GM23338 (cell line): ENCODE results near the gene LILRA5. TPM values are rescaled to one million over a fixed set of nuclear protein-coding genes. Genes with fewer than 3 reads are reported as not detected.
"Not testable (repeated sequence)": the region's sequence is repeated elsewhere in the genome, so short reads cannot be mapped to it uniquely, and the experiment has no call there.

ENCODE experiments used
- ATAC-seq: fragments of 200-7000 bp; cut with Tn5 transposase; 3 replicates; pipeline ENCODE4 v1.9.1; 2020
- DNase-seq: peaks from one replicate; pipeline ENCODE4 v3.0.0-alpha.2; 2015; ENCODE audit warnings: low spot score
- H2AFZ ChIP-seq: fragments of 200-600 bp; sonication (generic); 2 replicates; pipeline ENCODE4 v1.8.0; 2016; ENCODE audit warnings: antibody characterized with exemption, mild to moderate bottlenecking, moderate library complexity
- H3F3A ChIP-seq: fragments of 200-600 bp; sonication (generic); replicated peaks from 2 replicates; pipeline ENCODE4 v1.8.0; 2017; ENCODE audit warnings: antibody characterized with exemption, mixed run types, low read depth
- H3K27ac ChIP-seq: fragments of 200-600 bp; sonication (generic); 2 replicates; pipeline ENCODE4 v1.6.1; 2016; ENCODE audit warnings: low read depth
- H3K27me3 ChIP-seq: fragments of 200-600 bp; sonication (generic); 2 replicates; pipeline ENCODE4 v1.8.0; 2016; ENCODE audit warnings: mild to moderate bottlenecking, mixed run types, moderate library complexity; ENCODE audit not compliant: insufficient read depth
- H3K36me3 ChIP-seq: fragments of 200-600 bp; sonication (generic); 2 replicates; pipeline ENCODE4 v1.8.0; 2016; ENCODE audit warnings: mild to moderate bottlenecking; ENCODE audit not compliant: insufficient read depth
- H3K4me1 ChIP-seq: fragments of 200-600 bp; sonication (generic); 2 replicates; pipeline ENCODE4 v1.8.0; 2016; ENCODE audit warnings: mild to moderate bottlenecking, moderate library complexity; ENCODE audit not compliant: insufficient read depth
- H3K4me2 ChIP-seq: fragments of 200-600 bp; sonication (generic); 2 replicates; pipeline ENCODE4 v1.7.1; 2017; ENCODE audit warnings: mixed run types
- H3K4me3 ChIP-seq: fragments of 200-600 bp; sonication (generic); 2 replicates; pipeline ENCODE4 v1.6.1; 2016; ENCODE audit warnings: mixed run types
- H3K79me2 ChIP-seq: fragments of 200-600 bp; sonication (generic); replicated peaks from 2 replicates; pipeline ENCODE4 v1.8.0; 2017; ENCODE audit warnings: mild to moderate bottlenecking; ENCODE audit not compliant: insufficient read depth
- H3K9me2 ChIP-seq: fragments of 200-600 bp; sonication (generic); 2 replicates; pipeline ENCODE4 v1.8.0; 2017; ENCODE audit not compliant: insufficient read depth
- H4K20me1 ChIP-seq: fragments of 200-600 bp; sonication (generic); replicated peaks from 2 replicates; pipeline ENCODE4 v1.8.0; 2017; ENCODE audit warnings: mild to moderate bottlenecking; ENCODE audit not compliant: insufficient read depth
- H3K27ac Mint-ChIP-seq: 2 replicates; pipeline ENCODE4 v1.8.0; 2020; ENCODE audit warnings: inconsistent platforms, mild to moderate bottlenecking, moderate library complexity, mixed read lengths
- H3K27me3 Mint-ChIP-seq: 3 replicates; pipeline ENCODE4 v1.8.0; 2022; ENCODE audit warnings: low read depth, mild to moderate bottlenecking, moderate library complexity, mixed read lengths, inconsistent platforms; ENCODE audit not compliant: insufficient read depth, poor library complexity
- H3K36me3 Mint-ChIP-seq: 3 replicates; pipeline ENCODE4 v1.8.0; 2021; ENCODE audit warnings: low read depth, mild to moderate bottlenecking, inconsistent platforms, moderate library complexity, mixed read lengths
- H3K4me1 Mint-ChIP-seq: 3 replicates; pipeline ENCODE4 v1.8.0; 2020; ENCODE audit warnings: mild to moderate bottlenecking, inconsistent platforms, mixed read lengths
- H3K4me3 Mint-ChIP-seq: 3 replicates; pipeline ENCODE4 v1.8.0; 2021; ENCODE audit warnings: moderate library complexity, mild to moderate bottlenecking, inconsistent platforms, mixed read lengths
- H3K9me3 Mint-ChIP-seq: 3 replicates; pipeline ENCODE4 v1.8.0; 2020; ENCODE audit warnings: moderate library complexity, mild to moderate bottlenecking, inconsistent platforms, mixed read lengths
- JUNB ChIP-seq: IDR thresholded peaks from one replicate; pipeline ENCODE4 v1.6.1; 2016; ENCODE audit warnings: antibody characterized with exemption; ENCODE audit not compliant: unreplicated experiment
- POLR2AphosphoS5 ChIP-seq: IDR thresholded peaks from 2 replicates; pipeline ENCODE4 v1.6.1; 2016; ENCODE audit warnings: antibody characterized with exemption, low read depth
- polyA plus RNA-seq: library from polyadenylated mRNA; unstranded; fragments of >200 nt; fragmentation: Nextera tagmentation; extraction: Ambion mirVana; gene quantifications from 2 replicates; pipeline ENCODE4 v1.2.1, GENCODE V29; 2016
- total RNA-seq: library from RNA; depleted of rRNA; stranded (reverse); fragments of >200 nt; shearing (Covaris generic); gene quantifications from 2 replicates; pipeline ENCODE4 v1.2.3, GENCODE V29; 2014
- TF ChIP-seq, protein P1 (sequence below): IDR thresholded peaks from one replicate; pipeline ENCODE4 v1.6.1; 2018; ENCODE audit warnings: antibody characterized with exemption; ENCODE audit not compliant: unreplicated experiment
- TF ChIP-seq, protein P2 (sequence below): IDR thresholded peaks from 2 replicates; pipeline ENCODE4 v1.6.1; 2016; ENCODE audit warnings: antibody characterized with exemption
- TF ChIP-seq, protein P3 (sequence below): fragments of 250-450 bp; sonication (Bioruptor Pico); IDR thresholded peaks from 2 replicates; pipeline ENCODE4 v1.5.0; 2020; ENCODE audit warnings: mild to moderate bottlenecking, moderate library complexity

The LILRA5 gene
- total and polyA plus RNA-seq, 2 experiments from 2014 or later, result not detected

DNA sequence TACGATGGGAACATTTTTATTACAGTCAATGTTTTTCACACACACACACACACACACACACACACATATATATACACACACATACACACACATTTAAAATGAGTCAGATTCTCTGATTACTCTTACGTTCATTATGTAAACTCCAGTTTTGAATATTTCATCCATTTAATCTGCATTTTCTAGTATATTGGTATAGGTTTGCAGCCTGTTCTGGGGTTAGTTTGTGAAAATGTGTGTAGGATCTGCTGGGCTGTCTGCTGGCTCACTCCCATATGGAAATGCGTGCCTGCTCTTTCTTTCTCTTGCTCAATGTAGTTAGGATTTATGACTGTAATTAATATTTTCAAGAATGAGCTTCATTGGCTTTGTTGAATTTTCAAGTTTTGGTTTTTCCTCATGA lies 39.1 kb downstream of the LILRA5 start (continued):
- TF ChIP-seq, protein P1, sequence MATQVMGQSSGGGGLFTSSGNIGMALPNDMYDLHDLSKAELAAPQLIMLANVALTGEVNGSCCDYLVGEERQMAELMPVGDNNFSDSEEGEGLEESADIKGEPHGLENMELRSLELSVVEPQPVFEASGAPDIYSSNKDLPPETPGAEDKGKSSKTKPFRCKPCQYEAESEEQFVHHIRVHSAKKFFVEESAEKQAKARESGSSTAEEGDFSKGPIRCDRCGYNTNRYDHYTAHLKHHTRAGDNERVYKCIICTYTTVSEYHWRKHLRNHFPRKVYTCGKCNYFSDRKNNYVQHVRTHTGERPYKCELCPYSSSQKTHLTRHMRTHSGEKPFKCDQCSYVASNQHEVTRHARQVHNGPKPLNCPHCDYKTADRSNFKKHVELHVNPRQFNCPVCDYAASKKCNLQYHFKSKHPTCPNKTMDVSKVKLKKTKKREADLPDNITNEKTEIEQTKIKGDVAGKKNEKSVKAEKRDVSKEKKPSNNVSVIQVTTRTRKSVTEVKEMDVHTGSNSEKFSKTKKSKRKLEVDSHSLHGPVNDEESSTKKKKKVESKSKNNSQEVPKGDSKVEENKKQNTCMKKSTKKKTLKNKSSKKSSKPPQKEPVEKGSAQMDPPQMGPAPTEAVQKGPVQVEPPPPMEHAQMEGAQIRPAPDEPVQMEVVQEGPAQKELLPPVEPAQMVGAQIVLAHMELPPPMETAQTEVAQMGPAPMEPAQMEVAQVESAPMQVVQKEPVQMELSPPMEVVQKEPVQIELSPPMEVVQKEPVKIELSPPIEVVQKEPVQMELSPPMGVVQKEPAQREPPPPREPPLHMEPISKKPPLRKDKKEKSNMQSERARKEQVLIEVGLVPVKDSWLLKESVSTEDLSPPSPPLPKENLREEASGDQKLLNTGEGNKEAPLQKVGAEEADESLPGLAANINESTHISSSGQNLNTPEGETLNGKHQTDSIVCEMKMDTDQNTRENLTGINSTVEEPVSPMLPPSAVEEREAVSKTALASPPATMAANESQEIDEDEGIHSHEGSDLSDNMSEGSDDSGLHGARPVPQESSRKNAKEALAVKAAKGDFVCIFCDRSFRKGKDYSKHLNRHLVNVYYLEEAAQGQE, result no peak

DNA sequence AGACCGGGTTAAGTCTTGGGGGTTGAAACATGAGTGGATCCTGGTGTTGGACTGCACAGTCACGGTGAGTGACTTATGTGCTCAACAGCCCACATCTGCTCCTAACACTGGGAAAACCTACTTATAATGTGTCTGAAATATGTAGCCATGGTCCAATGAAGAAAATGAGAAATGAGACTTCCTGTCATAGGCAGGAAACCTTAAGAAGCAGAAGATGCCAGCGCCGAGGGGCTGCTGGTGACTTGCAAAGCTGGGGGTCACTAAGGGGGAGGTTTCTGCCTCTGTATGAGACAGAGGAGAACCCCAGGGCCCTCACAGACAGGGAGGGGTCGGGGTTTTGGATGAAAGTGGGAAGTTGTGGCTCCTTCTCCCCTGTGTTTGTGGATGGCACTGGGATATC lies 40.8 kb downstream of the LILRA5 start:
- not testable (repeated sequence) for H3K79me2 ChIP-seq, H3K4me1 ChIP-seq, H3K4me3 Mint-ChIP-seq, H3K4me1 Mint-ChIP-seq, H3F3A ChIP-seq, H3K36me3 Mint-ChIP-seq, H3K4me3 ChIP-seq, H2AFZ ChIP-seq, H3K27ac ChIP-seq, ATAC-seq, H3K27me3 ChIP-seq, H3K4me2 ChIP-seq, H3K9me3 Mint-ChIP-seq, H4K20me1 ChIP-seq, H3K27ac Mint-ChIP-seq, DNase-seq, H3K36me3 ChIP-seq, H3K27me3 Mint-ChIP-seq, H3K9me2 ChIP-seq

DNA sequence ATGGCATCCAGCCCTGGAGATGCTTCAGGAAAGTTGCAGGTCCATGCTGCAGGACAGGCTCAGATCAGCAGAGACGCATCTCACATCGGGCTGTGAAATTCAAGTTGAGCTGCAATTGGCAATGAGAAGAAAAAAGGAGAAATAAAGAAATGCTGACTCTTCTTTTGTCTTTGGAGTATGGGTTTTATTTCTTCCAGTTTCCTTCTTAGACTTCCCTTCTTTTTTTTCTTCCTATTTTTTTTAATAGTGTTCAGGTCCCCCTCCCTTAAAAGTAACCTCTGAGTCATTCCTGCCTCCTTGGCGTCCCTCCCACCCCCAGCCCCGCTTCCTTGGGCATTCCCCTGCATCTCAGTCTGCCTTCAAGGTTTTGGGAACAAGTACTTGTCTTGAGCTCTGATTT lies 41.4 kb downstream of the LILRA5 start:
- H3K27ac ChIP-seq, H3K27ac Mint-ChIP-seq, H3K4me1 ChIP-seq, H3K4me3 Mint-ChIP-seq, H3K36me3 Mint-ChIP-seq, H4K20me1 ChIP-seq, H3K9me3 Mint-ChIP-seq, H3K4me1 Mint-ChIP-seq, H3F3A ChIP-seq, H3K27me3 ChIP-seq, DNase-seq, H3K9me2 ChIP-seq, H3K36me3 ChIP-seq, ATAC-seq, H2AFZ ChIP-seq, H3K79me2 ChIP-seq, H3K27me3 Mint-ChIP-seq, H3K4me2 ChIP-seq, H3K4me3 ChIP-seq: not testable (repeated sequence)

DNA sequence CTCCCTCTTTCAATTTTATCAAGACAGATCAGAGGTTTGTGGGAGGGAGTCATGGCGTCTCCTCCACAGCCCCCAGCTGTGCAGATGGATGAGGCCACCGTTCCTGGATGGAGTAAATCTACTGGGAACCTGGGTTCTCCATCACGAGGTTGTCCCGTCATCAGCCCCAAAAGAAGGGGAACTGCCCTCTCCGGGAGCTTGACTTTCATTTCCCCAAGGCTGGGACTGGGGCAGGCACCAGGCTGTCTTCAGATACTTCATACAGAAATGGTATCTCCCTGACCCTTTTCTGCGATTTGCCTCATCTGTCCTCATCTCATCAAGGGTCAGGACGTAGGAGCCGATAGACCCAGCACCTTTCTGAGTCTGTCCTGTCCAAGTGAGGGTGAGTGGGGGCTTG lies 41.9 kb downstream of the LILRA5 start:
- no peaks in the 10 kb centered on the region for H3K79me2 ChIP-seq
- no peak overlapping the region for H3K4me2 ChIP-seq
- peaks cover 3% of the 10 kb centered on the region for H3K27me3 Mint-ChIP-seq
- TF ChIP-seq POLR2AphosphoS5 (no peak), JUNB (no peak)
- TF ChIP-seq, protein P2, sequence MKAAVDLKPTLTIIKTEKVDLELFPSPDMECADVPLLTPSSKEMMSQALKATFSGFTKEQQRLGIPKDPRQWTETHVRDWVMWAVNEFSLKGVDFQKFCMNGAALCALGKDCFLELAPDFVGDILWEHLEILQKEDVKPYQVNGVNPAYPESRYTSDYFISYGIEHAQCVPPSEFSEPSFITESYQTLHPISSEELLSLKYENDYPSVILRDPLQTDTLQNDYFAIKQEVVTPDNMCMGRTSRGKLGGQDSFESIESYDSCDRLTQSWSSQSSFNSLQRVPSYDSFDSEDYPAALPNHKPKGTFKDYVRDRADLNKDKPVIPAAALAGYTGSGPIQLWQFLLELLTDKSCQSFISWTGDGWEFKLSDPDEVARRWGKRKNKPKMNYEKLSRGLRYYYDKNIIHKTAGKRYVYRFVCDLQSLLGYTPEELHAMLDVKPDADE, result no peak
- TF ChIP-seq, protein P3, sequence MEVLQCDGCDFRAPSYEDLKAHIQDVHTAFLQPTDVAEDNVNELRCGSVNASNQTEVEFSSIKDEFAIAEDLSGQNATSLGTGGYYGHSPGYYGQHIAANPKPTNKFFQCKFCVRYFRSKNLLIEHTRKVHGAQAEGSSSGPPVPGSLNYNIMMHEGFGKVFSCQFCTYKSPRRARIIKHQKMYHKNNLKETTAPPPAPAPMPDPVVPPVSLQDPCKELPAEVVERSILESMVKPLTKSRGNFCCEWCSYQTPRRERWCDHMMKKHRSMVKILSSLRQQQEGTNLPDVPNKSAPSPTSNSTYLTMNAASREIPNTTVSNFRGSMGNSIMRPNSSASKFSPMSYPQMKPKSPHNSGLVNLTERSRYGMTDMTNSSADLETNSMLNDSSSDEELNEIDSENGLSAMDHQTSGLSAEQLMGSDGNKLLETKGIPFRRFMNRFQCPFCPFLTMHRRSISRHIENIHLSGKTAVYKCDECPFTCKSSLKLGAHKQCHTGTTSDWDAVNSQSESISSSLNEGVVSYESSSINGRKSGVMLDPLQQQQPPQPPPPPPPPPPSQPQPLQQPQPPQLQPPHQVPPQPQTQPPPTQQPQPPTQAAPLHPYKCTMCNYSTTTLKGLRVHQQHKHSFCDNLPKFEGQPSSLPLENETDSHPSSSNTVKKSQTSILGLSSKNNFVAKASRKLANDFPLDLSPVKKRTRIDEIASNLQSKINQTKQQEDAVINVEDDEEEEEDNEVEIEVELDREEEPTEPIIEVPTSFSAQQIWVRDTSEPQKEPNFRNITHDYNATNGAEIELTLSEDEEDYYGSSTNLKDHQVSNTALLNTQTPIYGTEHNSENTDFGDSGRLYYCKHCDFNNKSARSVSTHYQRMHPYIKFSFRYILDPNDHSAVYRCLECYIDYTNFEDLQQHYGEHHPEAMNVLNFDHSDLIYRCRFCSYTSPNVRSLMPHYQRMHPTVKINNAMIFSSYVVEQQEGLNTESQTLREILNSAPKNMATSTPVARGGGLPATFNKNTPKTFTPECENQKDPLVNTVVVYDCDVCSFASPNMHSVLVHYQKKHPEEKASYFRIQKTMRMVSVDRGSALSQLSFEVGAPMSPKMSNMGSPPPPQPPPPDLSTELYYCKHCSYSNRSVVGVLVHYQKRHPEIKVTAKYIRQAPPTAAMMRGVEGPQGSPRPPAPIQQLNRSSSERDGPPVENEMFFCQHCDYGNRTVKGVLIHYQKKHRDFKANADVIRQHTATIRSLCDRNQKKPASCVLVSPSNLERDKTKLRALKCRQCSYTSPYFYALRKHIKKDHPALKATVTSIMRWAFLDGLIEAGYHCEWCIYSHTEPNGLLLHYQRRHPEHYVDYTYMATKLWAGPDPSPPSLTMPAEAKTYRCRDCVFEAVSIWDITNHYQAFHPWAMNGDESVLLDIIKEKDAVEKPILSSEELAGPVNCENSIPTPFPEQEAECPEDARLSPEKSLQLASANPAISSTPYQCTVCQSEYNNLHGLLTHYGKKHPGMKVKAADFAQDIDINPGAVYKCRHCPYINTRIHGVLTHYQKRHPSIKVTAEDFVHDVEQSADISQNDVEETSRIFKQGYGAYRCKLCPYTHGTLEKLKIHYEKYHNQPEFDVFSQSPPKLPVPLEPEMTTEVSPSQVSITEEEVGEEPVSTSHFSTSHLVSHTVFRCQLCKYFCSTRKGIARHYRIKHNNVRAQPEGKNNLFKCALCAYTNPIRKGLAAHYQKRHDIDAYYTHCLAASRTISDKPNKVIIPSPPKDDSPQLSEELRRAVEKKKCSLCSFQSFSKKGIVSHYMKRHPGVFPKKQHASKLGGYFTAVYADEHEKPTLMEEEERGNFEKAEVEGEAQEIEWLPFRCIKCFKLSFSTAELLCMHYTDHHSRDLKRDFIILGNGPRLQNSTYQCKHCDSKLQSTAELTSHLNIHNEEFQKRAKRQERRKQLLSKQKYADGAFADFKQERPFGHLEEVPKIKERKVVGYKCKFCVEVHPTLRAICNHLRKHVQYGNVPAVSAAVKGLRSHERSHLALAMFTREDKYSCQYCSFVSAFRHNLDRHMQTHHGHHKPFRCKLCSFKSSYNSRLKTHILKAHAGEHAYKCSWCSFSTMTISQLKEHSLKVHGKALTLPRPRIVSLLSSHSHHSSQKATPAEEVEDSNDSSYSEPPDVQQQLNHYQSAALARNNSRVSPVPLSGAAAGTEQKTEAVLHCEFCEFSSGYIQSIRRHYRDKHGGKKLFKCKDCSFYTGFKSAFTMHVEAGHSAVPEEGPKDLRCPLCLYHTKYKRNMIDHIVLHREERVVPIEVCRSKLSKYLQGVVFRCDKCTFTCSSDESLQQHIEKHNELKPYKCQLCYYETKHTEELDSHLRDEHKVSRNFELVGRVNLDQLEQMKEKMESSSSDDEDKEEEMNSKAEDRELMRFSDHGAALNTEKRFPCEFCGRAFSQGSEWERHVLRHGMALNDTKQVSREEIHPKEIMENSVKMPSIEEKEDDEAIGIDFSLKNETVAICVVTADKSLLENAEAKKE (CRISPR knock-in tag), result no peak

More for the DNA sequence above, 41.9 kb downstream of the LILRA5 start:
- Mint-ChIP-seq H3K36me3 (no peaks in the 10 kb centered on the region), H3K27ac (no peak overlapping the region), H3K4me1 (peaks cover 5% of the 10 kb centered on the region; the same call in 2 of the 3 replicates), H3K4me3 (no peak overlapping the region), H3K9me3 (no peaks in the 10 kb centered on the region; the same call in 2 of the 3 replicates)
- H3K4me1 ChIP-seq, result no peaks in the 10 kb centered on the region
- no peaks in the 10 kb centered on the region for H3K36me3 ChIP-seq
- no peaks in the 10 kb centered on the region for H3K27me3 ChIP-seq
- H3K9me2 ChIP-seq, result no peaks in the 10 kb centered on the region
- H4K20me1 ChIP-seq, result no peaks in the 10 kb centered on the region
- no peak overlapping the region for H3K27ac ChIP-seq
- no peak overlapping the region for H2AFZ ChIP-seq
- DNase-seq (no peak), ATAC-seq (no peak)
- H3F3A ChIP-seq, result no peaks in the 10 kb centered on the region
- no peak overlapping the region for H3K4me3 ChIP-seq
